Fibroblast of lung (primary cell): Measurements from ENCODE around the gene EYS.

Experiments used
- EZH2 ChIP-seq: IDR thresholded peaks from 2 replicates; pipeline ENCODE4 v1.5.1; 2012; ENCODE audit warnings: low read length, control low read depth, mild to moderate bottlenecking; ENCODE audit errors: missing control alignments
- TF ChIP-seq, protein P1 (sequence below), 2 donors: IDR thresholded peaks in 1 of 2; conservative IDR thresholded peaks in 1 of 2; 1 replicate in 1 of 2; 2 replicates in 1 of 2; pipeline ENCODE4 v1.5.1; 2011 to 2012; ENCODE audit warnings: low read length in 2 of 2, control low read depth in 1 of 2, inconsistent platforms in 1 of 2, low read depth in 1 of 2, mild to moderate bottlenecking in 1 of 2

DNA sequence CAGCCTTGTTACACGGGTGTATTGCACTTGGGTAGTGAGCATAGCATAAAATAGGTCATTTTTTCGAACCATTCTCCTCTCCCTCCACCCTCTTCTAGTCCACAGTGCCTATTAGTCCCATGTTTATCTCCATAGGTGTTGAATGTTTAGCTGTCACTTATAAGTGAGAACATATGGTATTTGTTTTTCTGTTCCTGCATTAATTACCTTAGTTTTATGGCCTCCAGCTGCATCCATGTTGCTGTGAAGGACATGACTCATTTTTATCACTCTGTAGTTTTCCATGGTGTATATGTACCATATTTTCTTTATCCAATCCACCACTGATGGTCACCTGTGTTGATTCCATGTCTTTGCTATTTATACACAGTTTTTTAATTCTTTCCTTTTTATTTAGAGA, 889.5 kb downstream of the EYS start:
- TF ChIP-seq, protein P1, sequence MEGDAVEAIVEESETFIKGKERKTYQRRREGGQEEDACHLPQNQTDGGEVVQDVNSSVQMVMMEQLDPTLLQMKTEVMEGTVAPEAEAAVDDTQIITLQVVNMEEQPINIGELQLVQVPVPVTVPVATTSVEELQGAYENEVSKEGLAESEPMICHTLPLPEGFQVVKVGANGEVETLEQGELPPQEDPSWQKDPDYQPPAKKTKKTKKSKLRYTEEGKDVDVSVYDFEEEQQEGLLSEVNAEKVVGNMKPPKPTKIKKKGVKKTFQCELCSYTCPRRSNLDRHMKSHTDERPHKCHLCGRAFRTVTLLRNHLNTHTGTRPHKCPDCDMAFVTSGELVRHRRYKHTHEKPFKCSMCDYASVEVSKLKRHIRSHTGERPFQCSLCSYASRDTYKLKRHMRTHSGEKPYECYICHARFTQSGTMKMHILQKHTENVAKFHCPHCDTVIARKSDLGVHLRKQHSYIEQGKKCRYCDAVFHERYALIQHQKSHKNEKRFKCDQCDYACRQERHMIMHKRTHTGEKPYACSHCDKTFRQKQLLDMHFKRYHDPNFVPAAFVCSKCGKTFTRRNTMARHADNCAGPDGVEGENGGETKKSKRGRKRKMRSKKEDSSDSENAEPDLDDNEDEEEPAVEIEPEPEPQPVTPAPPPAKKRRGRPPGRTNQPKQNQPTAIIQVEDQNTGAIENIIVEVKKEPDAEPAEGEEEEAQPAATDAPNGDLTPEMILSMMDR (conservative IDR thresholded peaks at IDR 0.05 in 1 of 2, IDR thresholded peaks at IDR 0.05 in 1 of 2; ENCODE audit: low read depth in 1 of 2, low read length in 2 of 2): no peak
- TF ChIP-seq EZH2: no peak
